H9 (cell line): ENCODE data around the gene TAOK3. TPM values are rescaled to one million over a fixed set of nuclear protein-coding genes. Genes with fewer than 3 reads are reported as not detected.

Source experiments
- DNase-seq: peaks from one replicate; pipeline ENCODE4 v3.0.0-alpha.2; 2017
- H2AFZ ChIP-seq: one replicate; pipeline ENCODE4 v1.6.1; 2013; ENCODE audit warnings: mild to moderate bottlenecking, low read length, control low read depth, moderate library complexity
- H2AK5ac ChIP-seq: 2 replicates; pipeline ENCODE4 v1.6.1; 2013; ENCODE audit warnings: low read length, control low read depth, mixed read lengths; ENCODE audit not compliant: insufficient read length
- H2BK120ac ChIP-seq: one replicate; pipeline ENCODE4 v1.6.1; 2013; ENCODE audit warnings: low read depth, mild to moderate bottlenecking, low read length, control low read depth, inconsistent platforms; ENCODE audit not compliant: poor library complexity, severe bottlenecking
- H2BK12ac ChIP-seq: 2 replicates; pipeline ENCODE4 v1.6.1; 2013; ENCODE audit warnings: low read length, control low read depth, mixed read lengths, low read depth; ENCODE audit not compliant: insufficient read length
- H2BK15ac ChIP-seq: 2 replicates; pipeline ENCODE4 v1.6.1; 2013; ENCODE audit warnings: low read depth, low read length, control low read depth
- H2BK20ac ChIP-seq: one replicate; pipeline ENCODE4 v1.6.1; 2013; ENCODE audit warnings: low read depth, mild to moderate bottlenecking, low read length, control low read depth, inconsistent platforms; ENCODE audit not compliant: poor library complexity, severe bottlenecking
- H2BK5ac ChIP-seq: 2 replicates; pipeline ENCODE4 v1.6.1; 2013; ENCODE audit warnings: low read length, control low read depth, mixed read lengths; ENCODE audit not compliant: insufficient read length
- H3K14ac ChIP-seq: 2 replicates; pipeline ENCODE4 v1.6.1; 2013; ENCODE audit warnings: low read length, control low read depth; ENCODE audit not compliant: insufficient read depth
- H3K18ac ChIP-seq: 2 replicates; pipeline ENCODE4 v1.6.1; 2013; ENCODE audit warnings: low read depth, mild to moderate bottlenecking, mixed read lengths, low read length, control low read depth; ENCODE audit not compliant: insufficient read length
- H3K23ac ChIP-seq: 2 replicates; pipeline ENCODE4 v1.6.1; 2013; ENCODE audit warnings: low read length, control low read depth, mixed read lengths, low read depth; ENCODE audit not compliant: insufficient read length
- H3K23me2 ChIP-seq: 2 replicates; pipeline ENCODE4 v1.6.1; 2013; ENCODE audit warnings: low read depth, mild to moderate bottlenecking, mixed read lengths, low read length, control low read depth; ENCODE audit not compliant: insufficient read length, poor library complexity, severe bottlenecking
- H3K27ac ChIP-seq: 2 replicates; pipeline ENCODE4 v1.5.1; 2013; ENCODE audit warnings: low read length, control low read depth, mixed read lengths, low read depth; ENCODE audit not compliant: insufficient read length
- H3K27me3 ChIP-seq: 2 replicates; pipeline ENCODE4 v1.6.1; 2013; ENCODE audit warnings: low read length, control low read depth, inconsistent platforms; ENCODE audit not compliant: insufficient read depth
- H3K4ac ChIP-seq: 2 replicates; pipeline ENCODE4 v1.6.1; 2013; ENCODE audit warnings: low read depth, mild to moderate bottlenecking, control low read depth, inconsistent platforms, low read length, moderate library complexity
- H3K4me1 ChIP-seq: 2 replicates; pipeline ENCODE4 v1.6.1; 2013; ENCODE audit warnings: low read length, control low read depth, inconsistent platforms; ENCODE audit not compliant: insufficient read depth
- H3K4me2 ChIP-seq: 2 replicates; pipeline ENCODE4 v1.6.1; 2013; ENCODE audit warnings: low read length, control low read depth, mixed read lengths; ENCODE audit not compliant: insufficient read length, insufficient read depth
- H3K56ac ChIP-seq: 2 replicates; pipeline ENCODE4 v1.6.1; 2013; ENCODE audit warnings: low read depth, mild to moderate bottlenecking, mixed read lengths, low read length, control low read depth; ENCODE audit not compliant: insufficient read length
- H3K79me1 ChIP-seq: 2 replicates; pipeline ENCODE4 v1.6.1; 2013; ENCODE audit warnings: low read depth, mild to moderate bottlenecking, moderate library complexity, low read length, control low read depth, inconsistent platforms; ENCODE audit not compliant: insufficient read depth, poor library complexity, severe bottlenecking
- H3K79me2 ChIP-seq: 2 replicates; pipeline ENCODE4 v1.6.1; 2013; ENCODE audit warnings: low read length, control low read depth, inconsistent platforms; ENCODE audit not compliant: insufficient read depth
- H3K9ac ChIP-seq: 2 replicates; pipeline ENCODE4 v1.6.1; 2013; ENCODE audit warnings: low read length, control low read depth, mixed read lengths; ENCODE audit not compliant: insufficient read length; ENCODE audit errors: extremely low read depth
- H3K9me3 ChIP-seq: one replicate; pipeline ENCODE4 v1.6.1; 2013; ENCODE audit warnings: low read depth, low read length, inconsistent platforms; ENCODE audit not compliant: control insufficient read depth
- H3T11ph ChIP-seq: one replicate; pipeline ENCODE4 v1.6.1; 2013; ENCODE audit warnings: mild to moderate bottlenecking, low read length, control low read depth, inconsistent platforms
- H4K20me1 ChIP-seq: one replicate; pipeline ENCODE4 v1.6.1; 2013; ENCODE audit not compliant: control insufficient read depth, insufficient read length, insufficient read depth
- H4K5ac ChIP-seq: 2 replicates; pipeline ENCODE4 v1.6.1; 2013; ENCODE audit warnings: low read depth, mild to moderate bottlenecking, mixed read lengths, low read length, control low read depth; ENCODE audit not compliant: insufficient read length
- H4K8ac ChIP-seq: replicated peaks from 2 replicates; pipeline ENCODE4 v1.6.1; 2013; ENCODE audit warnings: low read length, control low read depth, mixed read lengths, low read depth; ENCODE audit not compliant: insufficient read length
- H4K91ac ChIP-seq: 2 replicates; pipeline ENCODE4 v1.6.1; 2013; ENCODE audit warnings: low read depth, mild to moderate bottlenecking, moderate library complexity, mixed read lengths, low read length, control low read depth; ENCODE audit not compliant: insufficient read length
- H3K27ac Mint-ChIP-seq, 3 experiments: 2 replicates in 2 of 3; 3 replicates in 1 of 3; pipeline ENCODE4 v1.8.0; 2020 to 2021; ENCODE audit warnings: mixed read lengths in 3 of 3, mild to moderate bottlenecking in 1 of 3, moderate library complexity in 1 of 3
- H3K27me3 Mint-ChIP-seq: 2 replicates; pipeline ENCODE4 v1.8.0; 2021; ENCODE audit warnings: low read depth, mild to moderate bottlenecking, moderate library complexity, mixed read lengths
- H3K36me3 Mint-ChIP-seq, 3 experiments: 2 replicates in 2 of 3; 3 replicates in 1 of 3; pipeline ENCODE4 v1.8.0; 2020 to 2021; ENCODE audit warnings: low read depth in 3 of 3, mixed read lengths in 3 of 3; ENCODE audit not compliant: insufficient read depth in 1 of 3
- H3K4me1 Mint-ChIP-seq, 2 experiments: 2 replicates each; pipeline ENCODE4 v1.8.0; 2020; ENCODE audit warnings: mixed read lengths in 2 of 2
- H3K4me3 Mint-ChIP-seq, 2 experiments: 2 replicates in 1 of 2; 3 replicates in 1 of 2; pipeline ENCODE4 v1.8.0; 2020 to 2021; ENCODE audit warnings: mild to moderate bottlenecking in 2 of 2, mixed read lengths in 2 of 2, moderate library complexity in 1 of 2
- H3K9me3 Mint-ChIP-seq, 2 experiments: 2 replicates in 1 of 2; 3 replicates in 1 of 2; pipeline ENCODE4 v1.8.0; 2020; ENCODE audit warnings: mild to moderate bottlenecking in 2 of 2, mixed read lengths in 2 of 2, moderate library complexity in 1 of 2
- WGBS: extraction: QIAGEN DNeasy Blood & Tissue Kit; methylation state at CpG from one replicate; pipeline ENCODE4 v1.1.7; 2013; ENCODE audit warnings: missing lambda C conversion rate, low lambda C conversion rate, mixed read lengths; ENCODE audit not compliant: insufficient read length; ENCODE audit errors: extremely low coverage; 5-methylcytosine and 5-hydroxymethylcytosine counted together
- total RNA-seq: library from RNA; stranded (reverse); gene quantifications from 2 replicates; pipeline ENCODE4 v1.2.1, GENCODE V29; 2021
- TF ChIP-seq, protein P1 (sequence below): fragments of 200-600 bp; sonication (generic); conservative IDR thresholded peaks from 3 replicates; pipeline ENCODE4 v1.8.0; 2021; ENCODE audit warnings: antibody characterized with exemption, mild to moderate bottlenecking

TAOK3 gene
- total RNA-seq, 1 experiment from 2014 or later, result 5.2 TPM

DNA sequence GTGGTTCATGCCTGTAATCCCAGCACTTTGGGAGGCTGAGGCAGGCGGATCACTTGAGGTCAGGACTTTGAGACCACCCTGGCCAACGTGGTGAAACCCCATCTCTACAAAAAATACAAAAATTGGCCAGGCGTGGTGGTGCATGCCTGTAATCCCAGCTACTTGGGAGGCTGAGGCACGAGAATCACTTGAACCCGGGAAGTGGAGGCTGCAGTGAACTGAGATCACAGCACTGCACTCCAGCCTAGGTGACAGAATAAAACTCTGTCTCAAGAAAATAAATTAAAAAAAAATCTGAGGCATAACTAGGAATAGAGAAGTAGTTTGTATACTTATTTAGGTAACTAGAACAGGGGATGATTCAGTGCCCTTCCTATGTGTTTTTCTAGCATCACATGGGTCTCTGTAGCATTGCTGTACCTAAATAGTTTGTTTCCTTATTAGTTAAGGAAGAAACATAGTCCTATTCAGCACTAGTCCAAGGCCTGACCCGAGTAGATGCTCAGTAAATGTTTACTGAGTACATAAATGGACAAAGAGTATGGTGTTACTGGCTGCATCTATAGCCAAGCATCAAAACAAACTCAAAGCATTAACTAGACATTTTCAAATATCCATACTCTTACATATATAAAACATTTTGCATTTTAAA lies 21.7 kb downstream of the TAOK3 start:
- H3K4me1 Mint-ChIP-seq, result no peaks in the 10 kb centered on the region
- no peak overlapping the region for H3K4ac ChIP-seq
- no peak overlapping the region for H2BK20ac ChIP-seq
- no peak overlapping the region for H3K56ac ChIP-seq
- H3K14ac ChIP-seq, result no peak overlapping the region
- no peak overlapping the region for H3K27ac Mint-ChIP-seq
- WGBS, result no CpG with 5 or more reads among the region's 6 CpGs
- no peak overlapping the region for H4K8ac ChIP-seq
- TF ChIP-seq, protein P1, sequence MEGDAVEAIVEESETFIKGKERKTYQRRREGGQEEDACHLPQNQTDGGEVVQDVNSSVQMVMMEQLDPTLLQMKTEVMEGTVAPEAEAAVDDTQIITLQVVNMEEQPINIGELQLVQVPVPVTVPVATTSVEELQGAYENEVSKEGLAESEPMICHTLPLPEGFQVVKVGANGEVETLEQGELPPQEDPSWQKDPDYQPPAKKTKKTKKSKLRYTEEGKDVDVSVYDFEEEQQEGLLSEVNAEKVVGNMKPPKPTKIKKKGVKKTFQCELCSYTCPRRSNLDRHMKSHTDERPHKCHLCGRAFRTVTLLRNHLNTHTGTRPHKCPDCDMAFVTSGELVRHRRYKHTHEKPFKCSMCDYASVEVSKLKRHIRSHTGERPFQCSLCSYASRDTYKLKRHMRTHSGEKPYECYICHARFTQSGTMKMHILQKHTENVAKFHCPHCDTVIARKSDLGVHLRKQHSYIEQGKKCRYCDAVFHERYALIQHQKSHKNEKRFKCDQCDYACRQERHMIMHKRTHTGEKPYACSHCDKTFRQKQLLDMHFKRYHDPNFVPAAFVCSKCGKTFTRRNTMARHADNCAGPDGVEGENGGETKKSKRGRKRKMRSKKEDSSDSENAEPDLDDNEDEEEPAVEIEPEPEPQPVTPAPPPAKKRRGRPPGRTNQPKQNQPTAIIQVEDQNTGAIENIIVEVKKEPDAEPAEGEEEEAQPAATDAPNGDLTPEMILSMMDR, result no peak
- no peak overlapping the region for H3K4me3 Mint-ChIP-seq
- no peak overlapping the region for H4K91ac ChIP-seq
- no peak overlapping the region for H4K5ac ChIP-seq
- H2BK15ac ChIP-seq, result no peak overlapping the region
- no peaks in the 10 kb centered on the region for H3K9me3 ChIP-seq
- H3K79me1 ChIP-seq, result no peaks in the 10 kb centered on the region
- H3K79me2 ChIP-seq, result no peaks in the 10 kb centered on the region
- H3K27me3 ChIP-seq, result no peaks in the 10 kb centered on the region
- H2AFZ ChIP-seq, result no peak overlapping the region
- no peak overlapping the region for H3K4me2 ChIP-seq
- H3T11ph ChIP-seq, result no peak overlapping the region
- H3K23ac ChIP-seq, result no peak overlapping the region
- no peaks in the 10 kb centered on the region for H3K23me2 ChIP-seq
- no peak overlapping the region for H2BK5ac ChIP-seq
- H2AK5ac ChIP-seq, result no peak overlapping the region
- H3K27ac ChIP-seq, result no peak overlapping the region
- H3K27me3 Mint-ChIP-seq, result 0 out of 2 replicates have a peak, but pooled peaks cover 1% of the 10 kb centered on the region
- no peak for DNase-seq
- H4K20me1 ChIP-seq, result no peaks in the 10 kb centered on the region
- H2BK12ac ChIP-seq, result no peak overlapping the region
- no peak overlapping the region for H2BK120ac ChIP-seq
- H3K36me3 Mint-ChIP-seq, result peaks cover 0 to 2% (median 0%) of the 10 kb centered on the region in 3 experiments; a peak in 3 of 7 replicates
- H3K9ac ChIP-seq, result no peak overlapping the region
- H3K4me1 ChIP-seq, result no peaks in the 10 kb centered on the region; the same call in 1 of the 2 replicates
- H3K9me3 Mint-ChIP-seq, result peaks cover 3 to 10% of the 10 kb centered on the region in 2 experiments; a peak in 4 of 5 replicates
- H3K18ac ChIP-seq, result no peak overlapping the region
